SU-DHL-6 (cell line): Measurements from ENCODE around the gene NT5C.

Source experiments
- CTCF ChIP-seq: fragments of 200-600 bp; sonication (generic); IDR thresholded peaks from one replicate; pipeline ENCODE4 v1.5.1; 2017; ENCODE audit warnings: antibody characterized with exemption, mild to moderate bottlenecking, low read length, moderate library complexity; ENCODE audit not compliant: insufficient read depth, poor library complexity, severe bottlenecking
- EZH2phosphoT487 ChIP-seq: fragments of 200-600 bp; sonication (generic), shearing (Covaris generic); conservative IDR thresholded peaks from 2 replicates; pipeline ENCODE4 v1.6.1; 2018; ENCODE audit warnings: mild to moderate bottlenecking, antibody characterized with exemption, low read length, moderate library complexity, mixed read lengths

DNA sequence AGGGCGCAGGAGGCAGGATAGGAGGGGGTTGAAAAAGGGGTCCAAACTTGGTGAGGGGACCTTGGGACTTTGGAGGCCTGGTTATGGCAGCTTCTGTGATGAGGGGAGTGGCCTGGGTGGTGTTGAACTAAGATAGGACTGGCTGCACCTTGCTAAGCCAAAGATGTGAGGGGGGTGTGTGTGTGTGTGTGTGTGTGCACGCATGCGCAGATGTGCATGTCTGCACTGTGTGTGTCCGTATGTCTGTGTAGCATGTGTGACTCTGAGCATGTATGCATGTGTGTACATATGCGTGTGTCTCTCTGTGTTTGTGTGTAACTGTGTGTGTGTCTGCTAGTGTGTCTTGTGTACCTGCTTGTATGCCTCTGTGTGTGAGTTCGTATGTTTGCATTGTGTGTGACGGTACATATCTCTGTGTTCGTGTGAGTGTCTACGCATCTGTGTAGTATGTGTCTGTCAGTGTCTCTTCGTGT, 39.7 kb downstream of the NT5C start:
- TF ChIP-seq CTCF, result no peak
- TF ChIP-seq EZH2phosphoT487, result no peak
